ENCODE results near the gene CAPZB.
A peak's percentile ranks its signal among the peaks of the same experiment; 100 is the strongest.

CAPZB gene
- long read RNA-seq, transcript CAPZB-201 (9 exons, 858 nt) = major isoform, 577 of 622 reads
- long read RNA-seq, transcript CAPZB-204 (8 exons, 1,568 nt) = minor isoform, 16 of 622 reads
- long read RNA-seq, partial matches to known transcripts = 2 of 622 reads
- long read RNA-seq, other reads (novel, unspliced or antisense) = 26 of 622 reads

DNA sequence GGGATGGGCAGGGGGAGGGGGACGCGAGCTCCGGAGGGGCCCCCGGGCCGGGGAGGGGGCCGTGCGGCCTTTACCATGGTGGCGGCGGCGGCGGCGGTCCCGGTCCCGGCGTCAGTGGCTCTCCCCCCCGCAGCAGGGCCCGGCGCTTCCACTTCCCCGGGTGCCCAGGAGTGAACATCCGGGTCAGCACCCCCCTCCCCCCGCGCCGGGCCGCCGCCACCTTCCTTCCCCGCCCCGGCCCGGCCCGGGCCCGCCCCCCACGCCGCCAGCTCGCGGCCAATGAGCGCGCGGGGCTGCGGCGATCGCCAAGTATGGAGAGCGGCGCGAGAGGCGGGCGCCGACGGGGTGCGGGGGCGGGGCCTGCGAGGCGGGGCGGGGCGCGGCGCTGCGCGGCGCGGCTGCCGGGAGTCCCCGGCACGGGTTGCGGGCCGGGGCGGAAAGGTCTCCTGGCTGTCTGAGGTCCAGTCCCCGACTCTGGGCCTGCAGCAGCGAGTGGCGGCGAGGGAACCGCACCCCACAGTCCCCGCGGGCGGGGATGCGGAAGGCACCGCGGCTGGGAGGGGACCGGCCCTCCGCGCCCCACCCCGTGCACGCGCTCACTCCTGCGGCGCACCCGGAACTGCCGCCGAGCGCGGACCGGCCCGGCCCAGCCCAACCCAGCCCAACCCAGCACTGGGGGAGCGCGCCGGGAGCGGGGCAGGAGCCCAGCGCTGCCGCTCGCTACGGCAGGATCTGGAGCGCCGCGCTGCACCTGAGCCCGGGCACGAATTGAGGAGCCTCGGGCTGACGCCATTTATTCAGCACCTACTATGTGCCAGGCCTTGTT is at the start of gene CAPZB:
CAPZB (minus strand) TSS at position 178 of the 826 bp plus-strand sequence; CDS start at position 77, 101 bp downstream.
- DNase-seq (ENCODE audit: low read depth in 1 of 2, low spot score in 1 of 2) = peak; percentile 74 to 90
- Histone ChIP-seq H3K4me3 (replicated peaks; ENCODE audit: insufficient read depth, low read length) (peak within 1 kb of the TSS; percentile 99), H3K27me3 (ENCODE audit: insufficient read depth, poor library complexity, severe bottlenecking) (no peaks in the 10 kb centered on the region), H3K27ac (replicated peaks) (peak within 1 kb of the TSS; percentile 82)
- peak; percentile 77 for TF ChIP-seq GABPA (IDR thresholded peaks at IDR 0.05; ENCODE audit: low read depth)
- TF ChIP-seq, protein P1, sequence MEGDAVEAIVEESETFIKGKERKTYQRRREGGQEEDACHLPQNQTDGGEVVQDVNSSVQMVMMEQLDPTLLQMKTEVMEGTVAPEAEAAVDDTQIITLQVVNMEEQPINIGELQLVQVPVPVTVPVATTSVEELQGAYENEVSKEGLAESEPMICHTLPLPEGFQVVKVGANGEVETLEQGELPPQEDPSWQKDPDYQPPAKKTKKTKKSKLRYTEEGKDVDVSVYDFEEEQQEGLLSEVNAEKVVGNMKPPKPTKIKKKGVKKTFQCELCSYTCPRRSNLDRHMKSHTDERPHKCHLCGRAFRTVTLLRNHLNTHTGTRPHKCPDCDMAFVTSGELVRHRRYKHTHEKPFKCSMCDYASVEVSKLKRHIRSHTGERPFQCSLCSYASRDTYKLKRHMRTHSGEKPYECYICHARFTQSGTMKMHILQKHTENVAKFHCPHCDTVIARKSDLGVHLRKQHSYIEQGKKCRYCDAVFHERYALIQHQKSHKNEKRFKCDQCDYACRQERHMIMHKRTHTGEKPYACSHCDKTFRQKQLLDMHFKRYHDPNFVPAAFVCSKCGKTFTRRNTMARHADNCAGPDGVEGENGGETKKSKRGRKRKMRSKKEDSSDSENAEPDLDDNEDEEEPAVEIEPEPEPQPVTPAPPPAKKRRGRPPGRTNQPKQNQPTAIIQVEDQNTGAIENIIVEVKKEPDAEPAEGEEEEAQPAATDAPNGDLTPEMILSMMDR (IDR thresholded peaks at IDR 0.05; ENCODE audit: insufficient read depth, low read length) = no peak

DNA sequence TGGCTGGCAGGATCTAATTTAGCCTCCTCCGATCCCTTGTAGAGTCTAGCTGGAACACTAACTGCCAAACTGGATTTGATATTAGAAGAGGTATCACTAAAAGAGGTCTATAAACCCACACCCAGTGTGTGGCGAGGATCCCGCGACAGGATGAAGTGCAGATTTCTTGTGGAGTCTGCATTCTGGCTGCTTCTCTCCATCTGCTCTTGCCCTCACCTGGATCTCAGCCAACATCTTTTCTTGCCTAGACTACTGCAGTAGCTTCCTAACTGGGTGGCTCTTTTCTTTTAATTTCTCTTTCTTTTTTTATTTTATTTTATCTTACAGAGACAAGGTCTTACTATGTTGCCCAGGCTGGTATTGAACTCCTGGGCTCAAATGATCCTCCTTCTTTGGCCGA is 48.9 kb upstream of the CAPZB start:
- DNase-seq (ENCODE audit: low read depth in 1 of 2, low spot score in 1 of 2) = no peak
- TF ChIP-seq POLR2AphosphoS5 (IDR thresholded peaks at IDR 0.05; ENCODE audit: low read depth) (no peak), SPI1 (IDR thresholded peaks at IDR 0.05; ENCODE audit: borderline replicate concordance, low read depth) (no peak), GABPA (IDR thresholded peaks at IDR 0.05; ENCODE audit: low read depth) (no peak)
- TF ChIP-seq, protein P1 (IDR thresholded peaks at IDR 0.05; ENCODE audit: insufficient read depth, low read length) = no peak
- TF ChIP-seq, protein P2, sequence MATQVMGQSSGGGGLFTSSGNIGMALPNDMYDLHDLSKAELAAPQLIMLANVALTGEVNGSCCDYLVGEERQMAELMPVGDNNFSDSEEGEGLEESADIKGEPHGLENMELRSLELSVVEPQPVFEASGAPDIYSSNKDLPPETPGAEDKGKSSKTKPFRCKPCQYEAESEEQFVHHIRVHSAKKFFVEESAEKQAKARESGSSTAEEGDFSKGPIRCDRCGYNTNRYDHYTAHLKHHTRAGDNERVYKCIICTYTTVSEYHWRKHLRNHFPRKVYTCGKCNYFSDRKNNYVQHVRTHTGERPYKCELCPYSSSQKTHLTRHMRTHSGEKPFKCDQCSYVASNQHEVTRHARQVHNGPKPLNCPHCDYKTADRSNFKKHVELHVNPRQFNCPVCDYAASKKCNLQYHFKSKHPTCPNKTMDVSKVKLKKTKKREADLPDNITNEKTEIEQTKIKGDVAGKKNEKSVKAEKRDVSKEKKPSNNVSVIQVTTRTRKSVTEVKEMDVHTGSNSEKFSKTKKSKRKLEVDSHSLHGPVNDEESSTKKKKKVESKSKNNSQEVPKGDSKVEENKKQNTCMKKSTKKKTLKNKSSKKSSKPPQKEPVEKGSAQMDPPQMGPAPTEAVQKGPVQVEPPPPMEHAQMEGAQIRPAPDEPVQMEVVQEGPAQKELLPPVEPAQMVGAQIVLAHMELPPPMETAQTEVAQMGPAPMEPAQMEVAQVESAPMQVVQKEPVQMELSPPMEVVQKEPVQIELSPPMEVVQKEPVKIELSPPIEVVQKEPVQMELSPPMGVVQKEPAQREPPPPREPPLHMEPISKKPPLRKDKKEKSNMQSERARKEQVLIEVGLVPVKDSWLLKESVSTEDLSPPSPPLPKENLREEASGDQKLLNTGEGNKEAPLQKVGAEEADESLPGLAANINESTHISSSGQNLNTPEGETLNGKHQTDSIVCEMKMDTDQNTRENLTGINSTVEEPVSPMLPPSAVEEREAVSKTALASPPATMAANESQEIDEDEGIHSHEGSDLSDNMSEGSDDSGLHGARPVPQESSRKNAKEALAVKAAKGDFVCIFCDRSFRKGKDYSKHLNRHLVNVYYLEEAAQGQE (IDR thresholded peaks at IDR 0.05; ENCODE audit: insufficient replicate concordance, low read depth) = no peak
- Histone ChIP-seq H3K4me3 (replicated peaks; ENCODE audit: insufficient read depth, low read length) (no peak overlapping the region), H3K27ac (replicated peaks) (no peak overlapping the region), H3K27me3 (ENCODE audit: insufficient read depth, poor library complexity, severe bottlenecking) (no peaks in the 10 kb centered on the region)

DNA sequence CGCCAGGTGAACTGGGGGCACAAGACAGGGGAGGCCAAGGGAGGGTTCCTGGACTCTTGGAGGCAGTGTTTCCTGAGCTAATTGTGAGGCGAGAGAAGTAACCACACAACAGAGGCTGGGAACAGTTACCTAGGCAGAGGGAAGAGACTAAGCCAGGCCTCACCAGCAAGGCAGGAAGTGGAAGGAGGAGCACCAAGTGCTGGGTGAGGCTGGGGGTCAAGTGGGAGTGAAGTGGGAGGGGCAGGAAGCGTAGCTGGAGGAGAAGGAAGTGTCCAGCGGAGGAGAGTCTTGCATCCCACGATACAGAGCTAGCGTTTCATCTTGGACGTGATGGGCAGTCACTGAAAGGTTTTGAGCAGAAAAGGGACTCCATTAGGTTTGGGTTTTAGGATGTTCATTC is 48.3 kb upstream of the CAPZB start:
- DNase-seq (ENCODE audit: low read depth in 1 of 2, low spot score in 1 of 2) = peak; percentile 18 to 38
- Histone ChIP-seq H3K27me3 (ENCODE audit: insufficient read depth, poor library complexity, severe bottlenecking) (no peaks in the 10 kb centered on the region), H3K27ac (replicated peaks) (no peak overlapping the region), H3K4me3 (replicated peaks; ENCODE audit: insufficient read depth, low read length) (no peak overlapping the region)
- TF ChIP-seq POLR2AphosphoS5 (IDR thresholded peaks at IDR 0.05; ENCODE audit: low read depth) = no peak
- TF ChIP-seq, protein P1 (IDR thresholded peaks at IDR 0.05; ENCODE audit: insufficient read depth, low read length) = no peak
- no peak for TF ChIP-seq GABPA (IDR thresholded peaks at IDR 0.05; ENCODE audit: low read depth)
- TF ChIP-seq, protein P2 (IDR thresholded peaks at IDR 0.05; ENCODE audit: insufficient replicate concordance, low read depth) = no peak
- TF ChIP-seq SPI1 (IDR thresholded peaks at IDR 0.05; ENCODE audit: borderline replicate concordance, low read depth) = no peak
